ENCODE data around the gene MPZL1. TPM values are rescaled to one million over a fixed set of nuclear protein-coding genes. Genes with fewer than 3 reads are reported as not detected.

The MPZL1 gene
- total and polyA plus RNA-seq, 2 of the 8 experiments (the other 6 are each of a cell fraction or from before 2014, with no cell fraction given) = 37.8 to 120 TPM

- Histone ChIP-seq H2BK120ac (replicated peaks; ENCODE audit: low read depth, low read length) (no peak overlapping the region), H3K36me3 (ENCODE audit: control insufficient read depth in 2 of 4, insufficient read depth in 4 of 4, low read length in 3 of 4) (no peaks in the 10 kb centered on the region), H2BK5ac (ENCODE audit: low read depth, low read length) (no peak overlapping the region), H4K91ac (replicated peaks; ENCODE audit: insufficient read length, low read length) (no peak overlapping the region), H2AFZ (ENCODE audit: low read length) (no peak overlapping the region), H3K4ac (replicated peaks; ENCODE audit: insufficient read length, low read depth, low read length) (no peak overlapping the region), H3K4me3 (ENCODE audit: extremely low read depth in 1 of 4, insufficient read depth in 2 of 4, low read depth in 3 of 4, low read length in 4 of 4) (no peak overlapping the region), H3K4me1 (replicated peaks in 1 of 4; ENCODE audit: control insufficient read depth in 3 of 4, insufficient read depth in 4 of 4, low read length in 3 of 4) (peaks cover 0 to 4% (median 0%) of the 10 kb centered on the region in 4 experiments; a peak in 3 of 7 replicates), H4K20me1 (replicated peaks in 1 of 2; ENCODE audit: control insufficient read depth in 1 of 2, insufficient read depth in 2 of 2, low read length in 2 of 2) (no peaks in the 10 kb centered on the region), H3K4me2 (ENCODE audit: insufficient read depth in 1 of 2, low read depth in 2 of 2, low read length in 2 of 2) (no peak overlapping the region), H2BK12ac (ENCODE audit: low read depth, low read length) (0 out of 2 replicates have a peak overlapping the region, but pooled peaks have one; percentile 54), H3K23me2 (ENCODE audit: low read depth, low read length) (peaks cover 6% of the 10 kb centered on the region), H3K14ac (ENCODE audit: insufficient read length) (no peak overlapping the region), H2BK15ac (ENCODE audit: low read length) (0 out of 2 replicates have a peak overlapping the region, but pooled peaks have one; percentile 36), H3K79me2 (ENCODE audit: control insufficient read depth in 1 of 2, insufficient read depth in 2 of 2, low read length in 2 of 2) (peaks cover 0 to under 1% of the 10 kb centered on the region in 2 experiments; a peak in 1 of 4 replicates), H3K9me3 (ENCODE audit: insufficient read depth in 2 of 2, low read depth in 1 of 2, low read length in 1 of 2) (no peaks in the 10 kb centered on the region), H3K27ac (ENCODE audit: low read depth, low read length) (no peak overlapping the region), H4K5ac (ENCODE audit: insufficient read length, low read depth, low read length) (no peak overlapping the region), H3K56ac (replicated peaks; ENCODE audit: insufficient read length, low read depth, low read length) (no peak overlapping the region), H3K27me3 (replicated peaks in 1 of 4; ENCODE audit: control insufficient read depth in 3 of 4, extremely low read depth in 1 of 4, insufficient read depth in 3 of 4, low read length in 3 of 4) (peaks cover 0 to 12% (median 8%) of the 10 kb centered on the region in 4 experiments; a peak in 6 of 7 replicates), H3K9ac (replicated peaks in 1 of 4; ENCODE audit: extremely low read depth in 1 of 4, low read depth in 3 of 4, low read length in 3 of 4) (no peak overlapping the region), H4K8ac (ENCODE audit: extremely low read depth, insufficient read depth, low read length) (no peak overlapping the region), H3K23ac (ENCODE audit: insufficient read length) (no peak overlapping the region), H3K79me1 (ENCODE audit: low read depth, low read length) (no peaks in the 10 kb centered on the region), H3K18ac (ENCODE audit: extremely low read depth, low read length) (no peak overlapping the region), H2BK20ac (ENCODE audit: low read length) (peak overlapping the region; percentile 34; the same call in 1 of the 2 replicates), H2AK5ac (ENCODE audit: low read depth, low read length) (no peak overlapping the region; the same call in 1 of the 2 replicates)
- POLR2A ChIA-PET (ENCODE audit: partially characterized antibody) = interaction anchor here (1.3 kb wide), 1 partner anchor 112 kb away, joined by 3 read pairs; no protein-coding TSS in a partner anchor
- CTCF ChIA-PET (ENCODE audit: partially characterized antibody) = interaction anchor here (1.3 to 2.4 kb wide), 2 partner anchors 86 to 365 kb away, joined by 3 to 6 read pairs; no protein-coding TSS in a partner anchor
- FAIRE-seq = no peak
- no peak for DNase-seq (ENCODE audit: low read depth in 1 of 2, low spot score in 2 of 2)
- WGBS, 2 experiments (ENCODE audit: extremely low coverage in 1 of 2, insufficient coverage in 1 of 2, insufficient read length in 1 of 2, insufficient replicate concordance in 2 of 2, low coverage in 1 of 2, low lambda C conversion rate in 2 of 2, missing lambda C conversion rate in 1 of 2) = 87% methylated on average over 3 of the region's 3 CpGs; no CpG with 5 or more reads in 1 of the 2 experiments
- no peak for TF ChIP-seq EZH2 (IDR thresholded peaks at IDR 0.05; ENCODE audit: low read depth, low read length, severe bottlenecking)
- no peak for TF ChIP-seq CREB1 (IDR thresholded peaks at IDR 0.05)
- TF ChIP-seq SIRT6 (IDR thresholded peaks at IDR 0.05; ENCODE audit: low read length) = no peak
These were observed 4.4 kb upstream of the MPZL1 start for GRCh38 chr1:167717351-167717750.
